ENCODE results near the gene GSK3A. TPM values are rescaled to one million over a fixed set of nuclear protein-coding genes. Genes with fewer than 3 reads are reported as not detected.
A peak's percentile ranks its signal among the peaks of the same experiment; 100 is the strongest.

The GSK3A gene
- total and polyA plus RNA-seq, 9 of the 15 experiments (the other 6 are each of a cell fraction or from before 2014, with no cell fraction given) = 0.62 to 90.7 (median 33.3) TPM

GRCh38 chr19:42219812-42220750, 22.3 kb downstream of the GSK3A start, which contains the start of gene ZNF526 (continued):
- TF ChIP-seq CXXC5 (CRISPR knock-in tag; IDR thresholded peaks at IDR 0.05) (peak; percentile 95), CCNT2 (IDR thresholded peaks at IDR 0.05; ENCODE audit: borderline replicate concordance, extremely low read depth, insufficient read length, low read depth, low read length) (peak; percentile 78), GTF3C2 (IDR thresholded peaks at IDR 0.05; ENCODE audit: borderline replicate concordance, extremely low read depth, insufficient read length) (no peak), HOXB6 (CRISPR knock-in tag; IDR thresholded peaks at IDR 0.05; ENCODE audit: borderline replicate concordance) (no peak), HDAC6 (IDR thresholded peaks at IDR 0.05; ENCODE audit: low read depth, low read length) (no peak), NCOA1 (IDR thresholded peaks at IDR 0.05; ENCODE audit: low read depth) (peak; percentile 35; the same call in 1 of the 2 replicates), ZFP1 (CRISPR knock-in tag; IDR thresholded peaks at IDR 0.05) (no peak), FOXP1 (CRISPR knock-in tag; IDR thresholded peaks at IDR 0.05) (no peak), BCOR (IDR thresholded peaks at IDR 0.05) (peak; percentile 6; the same call in 1 of the 2 replicates), DACH1 (IDR thresholded peaks at IDR 0.05; ENCODE audit: partially characterized antibody) (no peak), STAT5B (CRISPR knock-in tag; IDR thresholded peaks at IDR 0.05) (no peak), POLR2AphosphoS5 (IDR thresholded peaks at IDR 0.05; ENCODE audit: control insufficient read depth, insufficient read depth, low read depth, low read length) (peak; percentile 79; the same call in 1 of the 2 replicates), SAFB2 (IDR thresholded peaks at IDR 0.05; ENCODE audit: borderline replicate concordance, low read depth, low read length, severe bottlenecking) (no peak), HES1 (IDR thresholded peaks at IDR 0.05; ENCODE audit: low read depth) (no peak), ELK3 (CRISPR knock-in tag; IDR thresholded peaks at IDR 0.05) (no peak), FOSL1 (tag; conservative IDR thresholded peaks at IDR 0.05) (peak; percentile 61), ZNF511 (CRISPR knock-in tag; IDR thresholded peaks at IDR 0.05) (0 out of 2 replicates have a peak, but pooled peaks have one; percentile 24), ZFP36 (IDR thresholded peaks at IDR 0.05; ENCODE audit: low read depth, low read length, partially characterized antibody) (no peak), TGIF2 (CRISPR knock-in tag; IDR thresholded peaks at IDR 0.05) (no peak), KLF1 (tag; IDR thresholded peaks at IDR 0.05) (0 out of 2 replicates have a peak, but pooled peaks have one; percentile 17)
